HUES48 (cell line): ENCODE data around the gene GPR141.

ENCODE experiments used
- H3K27ac ChIP-seq: one replicate; pipeline ENCODE4 v1.7.0; 2013; ENCODE audit warnings: low read depth, low read length, inconsistent platforms
- H3K27me3 ChIP-seq: 2 replicates; pipeline ENCODE4 v1.6.1; 2013; ENCODE audit warnings: mild to moderate bottlenecking, low read length; ENCODE audit not compliant: control insufficient read depth, insufficient read depth
- H3K36me3 ChIP-seq: 2 replicates; pipeline ENCODE4 v1.6.1; 2013; ENCODE audit warnings: low read length; ENCODE audit not compliant: control insufficient read depth, insufficient read depth
- H3K4me1 ChIP-seq: 2 replicates; pipeline ENCODE4 v1.6.1; 2013; ENCODE audit warnings: mild to moderate bottlenecking, low read length; ENCODE audit not compliant: control insufficient read depth, insufficient read depth
- H3K4me3 ChIP-seq: 2 replicates; pipeline ENCODE4 v1.5.1; 2013; ENCODE audit warnings: mild to moderate bottlenecking, low read depth, low read length
- H3K9ac ChIP-seq: 2 replicates; pipeline ENCODE4 v1.6.1; 2013; ENCODE audit warnings: mild to moderate bottlenecking, low read depth, low read length, moderate library complexity
- H3K9me3 ChIP-seq: 2 replicates; pipeline ENCODE4 v1.6.1; 2013; ENCODE audit warnings: low read length; ENCODE audit not compliant: control insufficient read depth, insufficient read depth

GPR141 gene

DNA sequence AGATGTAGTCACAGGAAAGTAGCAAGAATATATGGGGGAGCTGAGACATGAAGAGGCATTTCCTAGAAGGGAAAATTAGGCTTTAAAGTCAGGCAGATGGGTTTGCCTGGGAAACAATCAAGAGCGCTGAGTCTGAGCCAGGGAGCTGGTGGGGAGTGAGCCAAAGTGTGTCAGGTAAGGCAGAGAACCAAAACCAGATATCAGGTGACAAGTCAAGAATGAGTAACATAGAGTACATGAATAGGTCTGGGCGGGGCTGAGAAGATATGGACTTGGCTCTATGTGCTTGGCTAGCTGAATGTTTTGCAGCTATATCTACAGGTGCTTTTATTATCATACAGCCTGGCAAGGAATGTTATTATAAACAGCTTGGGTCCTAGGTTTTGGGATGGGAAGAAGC is 49.3 kb downstream of the GPR141 start:
- H3K9me3 ChIP-seq = no peaks in the 10 kb centered on the region
- H3K4me1 ChIP-seq = no peaks in the 10 kb centered on the region
- H3K9ac ChIP-seq = no peak overlapping the region
- no peaks in the 10 kb centered on the region for H3K36me3 ChIP-seq
- no peaks in the 10 kb centered on the region for H3K27me3 ChIP-seq
- H3K4me3 ChIP-seq = no peak overlapping the region
- H3K27ac ChIP-seq = no peak overlapping the region

DNA sequence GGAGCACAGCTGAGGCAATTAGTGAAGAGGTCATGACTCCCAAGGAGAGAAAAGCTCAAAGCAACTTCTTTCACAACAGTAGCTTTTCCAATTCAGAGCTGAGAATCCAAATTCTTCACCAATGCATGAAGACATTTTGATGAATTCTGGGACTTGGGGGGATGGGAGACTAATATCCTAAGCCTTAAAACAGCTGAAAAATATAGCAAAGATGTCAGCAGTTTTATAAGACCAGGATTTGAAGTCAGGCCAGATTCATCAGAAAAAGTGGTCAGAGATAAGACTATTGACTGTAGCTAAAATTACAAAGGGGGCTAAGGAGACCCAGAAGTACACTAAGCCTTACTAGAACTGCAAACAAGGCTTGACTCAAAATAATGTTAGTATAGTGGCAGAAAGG is 51.6 kb downstream of the GPR141 start:
- no peaks in the 10 kb centered on the region for H3K36me3 ChIP-seq
- no peaks in the 10 kb centered on the region for H3K4me1 ChIP-seq
- no peaks in the 10 kb centered on the region for H3K9me3 ChIP-seq
- no peak overlapping the region for H3K4me3 ChIP-seq
- H3K9ac ChIP-seq = no peak overlapping the region
- H3K27me3 ChIP-seq = no peaks in the 10 kb centered on the region
- H3K27ac ChIP-seq = no peak overlapping the region

DNA sequence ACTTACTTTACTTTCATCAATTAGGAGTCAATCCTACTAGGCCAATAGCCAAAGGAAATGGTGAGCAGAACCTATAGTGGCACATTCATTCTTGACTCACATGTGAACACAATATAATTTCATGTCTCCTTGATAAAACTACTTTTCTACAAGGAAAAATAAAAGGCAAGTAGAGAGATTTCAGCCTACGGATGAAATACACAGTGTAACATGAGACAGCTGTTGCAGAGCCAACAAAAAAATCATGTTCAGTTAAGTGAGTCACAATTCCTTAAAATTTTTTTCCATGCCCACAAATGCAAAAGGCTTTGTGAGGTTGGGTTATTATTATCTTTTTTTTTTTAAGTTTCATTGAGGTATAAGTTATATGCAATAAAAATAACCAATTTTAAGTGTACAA is 54.8 kb downstream of the GPR141 start:
- Histone ChIP-seq H3K4me3 (no peak overlapping the region), H3K9ac (no peak overlapping the region), H3K27ac (no peak overlapping the region), H3K27me3 (no peaks in the 10 kb centered on the region), H3K9me3 (no peaks in the 10 kb centered on the region), H3K4me1 (no peaks in the 10 kb centered on the region), H3K36me3 (no peaks in the 10 kb centered on the region)

GRCh38 chr7:37740398-37740797 is 56.8 kb downstream of the GPR141 start:
- no peak overlapping the region for H3K4me3 ChIP-seq
- H3K4me1 ChIP-seq = no peaks in the 10 kb centered on the region
- H3K9me3 ChIP-seq = no peaks in the 10 kb centered on the region
- no peak overlapping the region for H3K27ac ChIP-seq
- no peaks in the 10 kb centered on the region for H3K27me3 ChIP-seq
- H3K36me3 ChIP-seq = no peaks in the 10 kb centered on the region
- no peak overlapping the region for H3K9ac ChIP-seq

GRCh38 chr7:37741776-37742175 is 58.2 kb downstream of the GPR141 start:
- Histone ChIP-seq H3K27ac (no peak overlapping the region), H3K27me3 (no peaks in the 10 kb centered on the region), H3K36me3 (no peaks in the 10 kb centered on the region)

DNA sequence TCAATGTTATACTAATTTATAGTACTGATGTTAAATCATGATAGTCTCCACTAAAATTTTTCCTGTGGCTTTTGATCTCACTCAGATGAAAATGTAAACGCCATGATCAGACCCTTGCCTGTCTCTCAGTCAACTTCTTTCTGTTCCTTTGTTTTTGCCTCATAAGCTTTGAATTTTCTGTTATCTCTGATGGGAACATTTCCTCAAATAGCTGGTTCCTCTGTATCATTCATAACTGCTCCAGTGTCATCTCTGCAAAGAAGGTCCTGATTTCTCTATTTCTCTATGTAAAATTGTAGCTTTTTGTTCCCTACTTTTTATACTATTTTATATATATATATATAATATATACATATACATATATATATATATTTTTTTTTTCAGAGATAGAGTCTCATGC is 67.5 kb downstream of the GPR141 start:
- Histone ChIP-seq H3K4me1 (no peaks in the 10 kb centered on the region), H3K9me3 (no peaks in the 10 kb centered on the region), H3K9ac (no peak overlapping the region)

More at GRCh38 chr7:37741776-37742175, 58.2 kb downstream of the GPR141 start:
- Histone ChIP-seq H3K9ac (no peak overlapping the region), H3K4me3 (no peak overlapping the region), H3K4me1 (no peaks in the 10 kb centered on the region), H3K9me3 (no peaks in the 10 kb centered on the region)

GRCh38 chr7:37753398-37754050 is 70.0 kb downstream of the GPR141 start:
- no peaks in the 10 kb centered on the region for H3K27me3 ChIP-seq
- no peak overlapping the region for H3K9ac ChIP-seq
- H3K4me3 ChIP-seq = no peak overlapping the region
- no peaks in the 10 kb centered on the region for H3K36me3 ChIP-seq
- H3K9me3 ChIP-seq = no peaks in the 10 kb centered on the region
- H3K4me1 ChIP-seq = no peaks in the 10 kb centered on the region
- no peak overlapping the region for H3K27ac ChIP-seq

More for the DNA sequence above, 67.5 kb downstream of the GPR141 start:
- Histone ChIP-seq H3K36me3 (no peaks in the 10 kb centered on the region), H3K27ac (no peak overlapping the region), H3K27me3 (no peaks in the 10 kb centered on the region), H3K4me3 (no peak overlapping the region)

DNA sequence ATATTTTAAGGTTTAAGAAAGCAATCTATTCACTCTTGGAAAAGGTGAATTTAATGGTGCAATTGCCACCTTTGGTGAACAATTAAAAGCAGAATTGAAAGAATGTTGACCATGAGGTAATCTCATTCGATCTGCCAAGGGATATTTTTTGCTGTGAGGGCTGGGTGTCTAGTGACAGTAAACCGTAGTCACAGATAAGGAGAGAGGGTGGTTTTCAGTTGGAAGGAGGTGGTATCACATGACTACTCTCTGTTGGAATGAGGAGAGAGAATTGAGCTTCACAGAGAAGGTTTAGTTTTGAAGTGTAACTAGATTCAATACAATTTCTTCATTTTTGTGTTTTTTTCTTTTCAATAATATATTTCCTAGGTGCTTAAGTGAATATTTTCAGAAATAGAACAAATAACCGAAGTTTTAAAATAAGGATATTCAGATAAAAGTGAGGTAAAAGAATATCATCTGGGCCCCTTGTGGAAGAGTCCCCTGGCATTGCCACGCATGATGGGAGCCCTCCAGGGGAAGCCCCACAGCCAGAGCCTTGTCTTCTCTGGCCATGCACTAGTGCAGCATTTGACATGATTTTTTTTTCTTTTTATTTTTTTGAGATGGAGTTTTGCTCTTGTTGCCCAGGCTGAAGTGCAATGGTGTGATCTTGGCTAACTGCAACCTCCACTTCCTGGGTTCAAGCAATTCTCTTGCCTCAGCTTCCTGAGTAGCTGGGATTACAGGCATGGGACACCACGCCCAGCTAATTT is 73.4 kb downstream of the GPR141 start:
- Histone ChIP-seq H3K9me3 (no peaks in the 10 kb centered on the region), H3K27ac (no peak overlapping the region), H3K9ac (no peak overlapping the region), H3K36me3 (no peaks in the 10 kb centered on the region), H3K4me3 (no peak overlapping the region), H3K4me1 (no peaks in the 10 kb centered on the region), H3K27me3 (no peaks in the 10 kb centered on the region)

GRCh38 chr7:37757563-37757962 is 74.0 kb downstream of the GPR141 start:
- Histone ChIP-seq H3K27ac (no peak overlapping the region), H3K4me3 (no peak overlapping the region), H3K9ac (no peak overlapping the region), H3K36me3 (no peaks in the 10 kb centered on the region), H3K9me3 (no peaks in the 10 kb centered on the region), H3K4me1 (no peaks in the 10 kb centered on the region), H3K27me3 (no peaks in the 10 kb centered on the region)

DNA sequence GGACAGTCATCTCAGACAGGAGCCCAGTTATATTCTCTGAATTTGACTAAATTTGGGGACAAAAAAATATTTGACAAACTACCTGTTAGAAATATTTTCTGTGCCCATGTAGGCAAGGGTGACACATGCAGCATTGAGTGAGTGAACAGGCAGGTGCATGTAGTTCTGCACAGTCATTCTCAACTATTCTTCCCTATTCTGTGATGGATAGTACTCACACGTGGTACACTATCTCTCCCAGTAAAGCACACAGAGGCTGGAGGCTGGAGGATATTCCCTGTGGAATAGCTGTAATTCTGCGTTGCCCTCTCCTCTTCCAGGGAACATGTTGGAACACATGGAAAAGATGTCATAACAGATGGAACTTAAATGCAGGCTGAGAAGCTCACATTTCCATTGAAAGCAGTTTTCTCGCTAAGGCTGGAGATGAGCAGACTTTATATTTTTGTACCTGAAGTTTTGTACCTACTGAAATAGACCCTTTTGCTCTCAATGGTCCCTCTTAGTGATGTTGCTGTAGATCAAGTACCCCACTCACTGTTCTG is 75.0 kb downstream of the GPR141 start:
- Histone ChIP-seq H3K4me3 (no peak overlapping the region), H3K27ac (no peak overlapping the region), H3K27me3 (no peaks in the 10 kb centered on the region), H3K9me3 (no peaks in the 10 kb centered on the region), H3K4me1 (no peaks in the 10 kb centered on the region), H3K36me3 (no peaks in the 10 kb centered on the region), H3K9ac (no peak overlapping the region)

DNA sequence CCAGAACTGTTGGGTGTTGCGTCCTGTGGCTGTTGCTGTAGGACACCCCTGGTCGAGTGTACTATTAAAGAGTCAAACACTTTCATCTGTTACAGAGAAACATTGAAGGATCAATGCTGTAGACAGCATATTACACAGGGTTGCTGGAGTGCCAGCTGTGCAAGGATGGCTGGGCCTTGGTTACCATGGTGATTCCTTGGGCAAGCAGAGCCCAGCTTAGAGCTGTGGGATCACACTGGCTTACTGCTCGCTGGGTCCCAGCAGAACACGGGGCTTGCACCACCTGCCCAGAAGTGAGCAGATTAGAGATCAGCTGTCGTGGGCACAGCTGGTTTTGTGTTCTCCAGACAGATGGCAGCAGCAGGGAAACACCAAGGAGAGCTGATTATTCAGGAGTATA is 76.0 kb downstream of the GPR141 start:
- Histone ChIP-seq H3K27ac (no peak overlapping the region), H3K9me3 (no peaks in the 10 kb centered on the region), H3K27me3 (no peaks in the 10 kb centered on the region), H3K36me3 (no peaks in the 10 kb centered on the region), H3K4me1 (no peaks in the 10 kb centered on the region), H3K9ac (no peak overlapping the region), H3K4me3 (no peak overlapping the region)
